Body of pancreas (tissue), 4 donors: ENCODE data around the gene CAPZA2. TPM values are rescaled to one million over a fixed set of nuclear protein-coding genes. Genes with fewer than 3 reads are reported as not detected.

Source experiments
- ATAC-seq: fragments of 150-250 bp; one replicate; pipeline ENCODE4 v1.9.1; 2016
- DNase-seq, 4 donors: peaks; one replicate each; pipeline ENCODE4 v3.0.0-alpha.2; 2019
- H3K27ac ChIP-seq, 4 donors: fragments of 200-600 bp; sonication (generic); 1 replicate in 3 of 4; 2 replicates in 1 of 4; pipeline versions ENCODE4 v1.5.1 to v1.6.1; 2016 to 2019; ENCODE audit warnings: mild to moderate bottlenecking in 1 of 4, mixed read lengths in 1 of 4, moderate library complexity in 1 of 4
- H3K27me3 ChIP-seq, 2 donors: fragments of 200-600 bp; sonication (generic); one replicate each; pipeline ENCODE4 v1.6.0; 2016; ENCODE audit warnings: mild to moderate bottlenecking in 1 of 2
- H3K36me3 ChIP-seq, 2 donors: fragments of 200-600 bp; sonication (generic); replicated peaks in 1 of 2; 2 replicates each; pipeline ENCODE4 v1.5.1; 2016; ENCODE audit warnings: low read depth in 2 of 2; ENCODE audit not compliant: insufficient read depth in 1 of 2
- H3K4me1 ChIP-seq: fragments of 200-600 bp; sonication (generic); one replicate; pipeline ENCODE4 v1.6.0; 2016
- H3K4me3 ChIP-seq, 2 donors: fragments of 200-600 bp; sonication (generic); 1 replicate in 1 of 2; 2 replicates in 1 of 2; pipeline ENCODE4 v1.5.1; 2016 to 2019
- H3K9me3 ChIP-seq, 3 donors: fragments of 200-600 bp; sonication (generic); 1 replicate in 2 of 3; 2 replicates in 1 of 3; pipeline ENCODE4 v1.5.1; 2016
- POLR2A ChIP-seq, 3 donors: fragments of 450-650 bp; IDR thresholded peaks; one replicate each; pipeline ENCODE4 v1.6.1; 2016; ENCODE audit warnings: antibody characterized with exemption in 3 of 3, mild to moderate bottlenecking in 2 of 3
- WGBS, 2 donors: methylation state at CpG; one replicate each; pipeline ENCODE4 v1.1.5; 2017; 5-methylcytosine and 5-hydroxymethylcytosine counted together
- intact Hi-C: fragments of 100-400 bp; cut with DNase I; formaldehyde crosslinking; loops from one replicate; pipeline ENCODE4 v1.15.1; 2023
- total RNA-seq, 2 donors: library from RNA; depleted of rRNA; stranded (reverse); fragments of >200 nt; gene quantifications; one replicate each; pipeline ENCODE4 v1.1.0, GENCODE V29; 2016
- TF ChIP-seq, protein P1 (sequence below), 7 experiments: fragments of 450-650 bp in 4 of 7; fragments of 200-600 bp in 3 of 7; sonication (generic) in 3 of 7; IDR thresholded peaks; one replicate each; pipeline ENCODE4 v1.5.1; 2016 to 2019; ENCODE audit warnings: antibody characterized with exemption in 7 of 7

CAPZA2 gene
- total RNA-seq, 2 donors from 2014 or later: 53.1 to 53.4 TPM

- H3K4me1 ChIP-seq: no peaks in the 10 kb centered on the region
- intact Hi-C loops: no loop called here
Observed at GRCh38 chr7:116886543-116887156, 24.3 kb downstream of the CAPZA2 start.

DNA sequence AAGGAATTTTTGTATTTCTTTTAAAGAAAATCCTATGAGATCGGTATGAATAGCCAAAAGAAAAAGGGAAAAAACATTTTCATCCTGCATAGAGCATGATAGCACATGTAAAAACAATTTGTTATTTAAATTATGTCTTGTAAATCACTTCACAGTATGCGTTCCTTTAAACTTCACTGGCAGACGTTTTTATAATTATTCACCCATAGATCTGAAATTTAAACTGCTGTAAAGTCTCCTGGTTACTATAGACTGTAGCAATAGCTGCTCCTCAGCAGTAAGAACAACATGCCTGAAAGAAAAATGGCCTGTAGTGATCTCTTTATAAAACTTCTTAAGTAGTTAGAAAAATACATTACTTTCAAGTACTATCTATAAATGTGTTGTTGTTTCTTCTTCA is 26.5 kb downstream of the CAPZA2 start:
- WGBS, 2 donors: 68 to 78% methylated on average over 3 of the region's 3 CpGs
- no peak overlapping the region for H3K27ac ChIP-seq
- H3K36me3 ChIP-seq: peaks cover 0 to 4% of the 10 kb centered on the region in 2 donors
- ATAC-seq: no peak
- TF ChIP-seq, protein P1, sequence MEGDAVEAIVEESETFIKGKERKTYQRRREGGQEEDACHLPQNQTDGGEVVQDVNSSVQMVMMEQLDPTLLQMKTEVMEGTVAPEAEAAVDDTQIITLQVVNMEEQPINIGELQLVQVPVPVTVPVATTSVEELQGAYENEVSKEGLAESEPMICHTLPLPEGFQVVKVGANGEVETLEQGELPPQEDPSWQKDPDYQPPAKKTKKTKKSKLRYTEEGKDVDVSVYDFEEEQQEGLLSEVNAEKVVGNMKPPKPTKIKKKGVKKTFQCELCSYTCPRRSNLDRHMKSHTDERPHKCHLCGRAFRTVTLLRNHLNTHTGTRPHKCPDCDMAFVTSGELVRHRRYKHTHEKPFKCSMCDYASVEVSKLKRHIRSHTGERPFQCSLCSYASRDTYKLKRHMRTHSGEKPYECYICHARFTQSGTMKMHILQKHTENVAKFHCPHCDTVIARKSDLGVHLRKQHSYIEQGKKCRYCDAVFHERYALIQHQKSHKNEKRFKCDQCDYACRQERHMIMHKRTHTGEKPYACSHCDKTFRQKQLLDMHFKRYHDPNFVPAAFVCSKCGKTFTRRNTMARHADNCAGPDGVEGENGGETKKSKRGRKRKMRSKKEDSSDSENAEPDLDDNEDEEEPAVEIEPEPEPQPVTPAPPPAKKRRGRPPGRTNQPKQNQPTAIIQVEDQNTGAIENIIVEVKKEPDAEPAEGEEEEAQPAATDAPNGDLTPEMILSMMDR (IDR thresholded peaks at IDR 0.05): no peak
- no peak for TF ChIP-seq POLR2A (IDR thresholded peaks at IDR 0.05)
- H3K4me1 ChIP-seq: no peaks in the 10 kb centered on the region
- no peaks in the 10 kb centered on the region for H3K27me3 ChIP-seq
- H3K9me3 ChIP-seq: no peaks in the 10 kb centered on the region
- intact Hi-C loops: no loop called here
- no peak overlapping the region for H3K4me3 ChIP-seq
- no peak for DNase-seq

More at GRCh38 chr7:116886543-116887156, 24.3 kb downstream of the CAPZA2 start:
- no peak for TF ChIP-seq POLR2A (IDR thresholded peaks at IDR 0.05)
- TF ChIP-seq, protein P1 (IDR thresholded peaks at IDR 0.05): no peak
- no peaks in the 10 kb centered on the region for H3K9me3 ChIP-seq
- ATAC-seq: no peak
- no peak overlapping the region for H3K4me3 ChIP-seq
- H3K27ac ChIP-seq: no peak overlapping the region
- no peaks in the 10 kb centered on the region for H3K27me3 ChIP-seq
- no peaks in the 10 kb centered on the region for H3K36me3 ChIP-seq
- DNase-seq: peak in 3 of 4 donors; percentile 10 to 36 (median 31)

GRCh38 chr7:116895849-116896248 is 33.5 kb downstream of the CAPZA2 start:
- H3K9me3 ChIP-seq: no peaks in the 10 kb centered on the region
- intact Hi-C loops: no loop called here
- H3K36me3 ChIP-seq: peaks cover 0 to 4% of the 10 kb centered on the region in 2 donors
- DNase-seq: no peak
- no peak for ATAC-seq
- no peak overlapping the region for H3K27ac ChIP-seq
- TF ChIP-seq, protein P1 (IDR thresholded peaks at IDR 0.05): no peak
- no peak for TF ChIP-seq POLR2A (IDR thresholded peaks at IDR 0.05)
- 48 to 83% methylated on average over 2 of the region's 2 CpGs for WGBS, 2 donors
- H3K27me3 ChIP-seq: no peaks in the 10 kb centered on the region
- H3K4me3 ChIP-seq: no peak overlapping the region
- H3K4me1 ChIP-seq: no peaks in the 10 kb centered on the region

DNA sequence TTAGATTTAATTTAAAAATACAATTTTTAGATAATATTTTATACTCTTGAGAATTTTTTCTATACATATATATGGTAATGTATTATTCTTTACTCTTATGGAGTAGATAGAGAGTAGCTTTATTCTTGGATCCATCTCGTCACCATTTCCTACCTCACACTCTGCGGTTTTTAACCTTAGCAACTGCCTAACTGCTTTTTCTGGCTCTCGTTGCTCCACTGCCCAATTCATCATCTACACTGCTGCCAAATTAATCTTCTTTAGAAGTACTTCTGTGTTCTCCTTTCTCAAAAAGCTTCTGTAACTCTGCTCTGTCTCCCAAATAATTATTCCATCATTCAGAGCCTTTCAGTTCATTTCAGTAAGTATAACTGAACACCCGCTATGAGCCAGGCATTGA is 35.3 kb downstream of the CAPZA2 start:
- Histone ChIP-seq H3K27me3 (no peaks in the 10 kb centered on the region), H3K4me1 (no peaks in the 10 kb centered on the region), H3K9me3 (no peaks in the 10 kb centered on the region), H3K27ac (no peak overlapping the region), H3K36me3 (peaks cover 0 to 4% of the 10 kb centered on the region in 2 donors), H3K4me3 (no peak overlapping the region)
- ATAC-seq (no peak), DNase-seq (no peak)
- intact Hi-C loops: no loop called here
- WGBS, 2 donors: 81 to 89% methylated on average over 4 of the region's 4 CpGs
- no peak for TF ChIP-seq POLR2A (IDR thresholded peaks at IDR 0.05)
- TF ChIP-seq, protein P1 (IDR thresholded peaks at IDR 0.05): no peak

- H3K36me3 ChIP-seq: peaks cover 0 to 2% of the 10 kb centered on the region in 2 donors
- 91 to 95% methylated on average over 4 of the region's 4 CpGs for WGBS, 2 donors
- no peak overlapping the region for H3K4me3 ChIP-seq
- H3K4me1 ChIP-seq: no peaks in the 10 kb centered on the region
- intact Hi-C loops: no loop called here
- H3K27ac ChIP-seq: no peak overlapping the region
- H3K9me3 ChIP-seq: no peaks in the 10 kb centered on the region
- no peak for TF ChIP-seq POLR2A (IDR thresholded peaks at IDR 0.05)
- TF ChIP-seq, protein P1 (IDR thresholded peaks at IDR 0.05): no peak
- H3K27me3 ChIP-seq: no peaks in the 10 kb centered on the region
- no peak for DNase-seq
- no peak for ATAC-seq
Observed at GRCh38 chr7:116899308-116899707, 36.9 kb downstream of the CAPZA2 start.
